GM12878 (cell line): ENCODE data around the gene MDH1B. TPM values are rescaled to one million over a fixed set of nuclear protein-coding genes. Genes with fewer than 3 reads are reported as not detected.

ENCODE experiments used
- ATAC-seq: fragments of 200-7000 bp; cut with Tn5 transposase; 3 replicates; pipeline ENCODE4 v1.9.1; 2020; ENCODE audit warnings: mild to moderate bottlenecking, moderate library complexity
- BruUV-seq: library from RNA; stranded (reverse); fragments of 400-500 nt; replicated peaks from 2 replicates; lab custom pipeline; 2021; lab: Mats Ljungman, UMichigan
- CTCF ChIA-PET: fragments of 300-600 bp; sonication (Branson Sonifier 250); formaldehyde crosslinking; extraction: SDS; loops from one replicate; lab custom pipeline; 2021; ENCODE audit warnings: inconsistent platforms; lab: Yijun Ruan, JAX
- POLR2A ChIA-PET: fragments of 350-600 bp; formaldehyde crosslinking; extraction: SDS; loops from one replicate; lab custom pipeline; 2021; ENCODE audit warnings: inconsistent platforms; lab: Charles Lee
- RAD21 ChIA-PET: fragments of 300-600 bp; sonication (Branson Sonifier 250); formaldehyde crosslinking; loops from one replicate; lab custom pipeline; 2023; ENCODE audit warnings: antibody characterized with exemption; ENCODE audit not compliant: unreplicated experiment; lab: Charles Lee
- SMC1A ChIA-PET: fragments of 300-600 bp; sonication (Branson Sonifier 250); formaldehyde crosslinking; loops from one replicate; lab custom pipeline; 2023; ENCODE audit not compliant: unreplicated experiment, uncharacterized antibody; lab: Charles Lee
- DNase-seq: peaks from one replicate; pipeline ENCODE4 v3.0.0-alpha.2; 2011; ENCODE audit warnings: low read depth, low spot score
- FAIRE-seq: peaks from 3 replicates; lab custom pipeline; 2011; peaks lifted over from hg19 to GRCh38; lab: Jason Lieb, UNC
- H2AFZ ChIP-seq: 2 replicates; pipeline ENCODE4 v1.6.0; 2011; ENCODE audit warnings: low read depth, low read length, control low read depth; ENCODE audit not compliant: control insufficient read depth
- H3K27ac ChIP-seq: 2 replicates; pipeline ENCODE4 v1.5.1; 2011; ENCODE audit warnings: control low read depth; ENCODE audit not compliant: control insufficient read depth, insufficient read depth
- H3K27me3 ChIP-seq, 2 experiments: replicated peaks in 1 of 2; 2 replicates each; pipeline versions ENCODE4 v1.6.0 to v1.6.1; 2011; ENCODE audit warnings: low read length in 1 of 2; ENCODE audit not compliant: control insufficient read depth in 2 of 2, insufficient read depth in 2 of 2
- H3K36me3 ChIP-seq, 2 experiments: 2 replicates each; pipeline ENCODE4 v1.5.1; 2011; ENCODE audit warnings: low read length in 1 of 2; ENCODE audit not compliant: control insufficient read depth in 2 of 2, insufficient read depth in 2 of 2
- H3K4me1 ChIP-seq: 2 replicates; pipeline ENCODE4 v1.6.1; 2011; ENCODE audit warnings: mild to moderate bottlenecking, low read length, moderate library complexity, mixed read lengths; ENCODE audit not compliant: control insufficient read depth, insufficient read depth
- H3K4me2 ChIP-seq: 2 replicates; pipeline ENCODE4 v1.6.0; 2011; ENCODE audit warnings: control low read depth; ENCODE audit not compliant: control insufficient read depth, insufficient read depth
- H3K4me3 ChIP-seq: fragments of 200-600 bp; sonication (generic); 2 replicates; pipeline ENCODE4 v1.5.1; 2016
- H3K79me2 ChIP-seq: 2 replicates; pipeline ENCODE4 v1.6.0; 2011; ENCODE audit warnings: low read length; ENCODE audit not compliant: control insufficient read depth, insufficient read depth
- H3K9ac ChIP-seq: 2 replicates; pipeline ENCODE4 v1.8.0; 2011; ENCODE audit warnings: low read length, control low read depth, mixed read lengths; ENCODE audit not compliant: control insufficient read depth, insufficient read depth
- H3K9me3 ChIP-seq: replicated peaks from 3 replicates; pipeline ENCODE4 v1.5.1; 2011; ENCODE audit warnings: mild to moderate bottlenecking, low read length; ENCODE audit not compliant: control insufficient read depth, insufficient read depth
- H4K20me1 ChIP-seq: 2 replicates; pipeline ENCODE4 v1.6.0; 2011; ENCODE audit not compliant: control insufficient read depth, insufficient read depth
- ETV6 ChIP-seq, 2 experiments: fragments of 450-650 bp in 1 of 2; IDR thresholded peaks in 1 of 2; conservative IDR thresholded peaks in 1 of 2; 2 replicates each; pipeline ENCODE4 v1.6.1; 2014; ENCODE audit warnings: antibody characterized with exemption in 1 of 2, borderline replicate concordance in 1 of 2, low read depth in 1 of 2, mild to moderate bottlenecking in 1 of 2, moderate library complexity in 1 of 2
- IKZF1 ChIP-seq: fragments of 450-650 bp; conservative IDR thresholded peaks from 2 replicates; pipeline ENCODE4 v1.6.1; 2017; ENCODE audit warnings: antibody characterized with exemption, mild to moderate bottlenecking
- IRF4 ChIP-seq: IDR thresholded peaks from 2 replicates; pipeline ENCODE4 v1.6.1; 2011; ENCODE audit warnings: low read depth, low read length
- JUNB ChIP-seq: IDR thresholded peaks from 2 replicates; pipeline ENCODE4 v1.6.1; 2016; ENCODE audit warnings: antibody characterized with exemption, mild to moderate bottlenecking
- NR2F1 ChIP-seq: fragments of 450-650 bp; conservative IDR thresholded peaks from 2 replicates; pipeline ENCODE4 v1.6.1; 2017; ENCODE audit warnings: mild to moderate bottlenecking
- RUNX3 ChIP-seq: IDR thresholded peaks from 2 replicates; pipeline ENCODE4 v1.6.1; 2012; ENCODE audit warnings: low read length, inconsistent platforms
- SPI1 ChIP-seq: IDR thresholded peaks from 2 replicates; pipeline ENCODE4 v1.6.1; 2011; ENCODE audit warnings: low read depth, mild to moderate bottlenecking, low read length, moderate library complexity, borderline replicate concordance; ENCODE audit not compliant: insufficient read depth
- TCF7 ChIP-seq: IDR thresholded peaks from 2 replicates; pipeline ENCODE4 v1.6.1; 2014; ENCODE audit warnings: antibody characterized with exemption, borderline replicate concordance
- ZNF24 ChIP-seq: fragments of 450-650 bp; IDR thresholded peaks from 2 replicates; pipeline ENCODE4 v1.6.1; 2017; ENCODE audit warnings: antibody characterized with exemption, mild to moderate bottlenecking
- ZNF622 ChIP-seq: fragments of 450-650 bp; IDR thresholded peaks from 2 replicates; pipeline ENCODE4 v1.6.1; 2017; ENCODE audit warnings: mild to moderate bottlenecking, inconsistent platforms
- WGBS: methylation state at CpG from one replicate; pipeline ENCODE4 v1.1.6; 2016; ENCODE audit warnings: low lambda C conversion rate; ENCODE audit not compliant: insufficient replicate concordance, insufficient coverage; ENCODE audit errors: missing lambda C conversion rate; 5-methylcytosine and 5-hydroxymethylcytosine counted together
- in situ Hi-C: fragments of 300-500 bp; cut with MboI; formaldehyde crosslinking; loops from 9 replicates; pipeline ENCODE4 v1.14.3; 2018; ENCODE audit warnings: mixed read lengths
- intact Hi-C: fragments of 100-400 bp; cut with micrococcal nuclease; formaldehyde crosslinking; loops from one replicate; pipeline ENCODE4 v1.14.2; 2022; ENCODE audit not compliant: unreplicated experiment
- polyA plus RNA-seq, 11 experiments: library from polyadenylated mRNA; depleted of rRNA in 4 of 11; unstranded in 6 of 11; stranded (reverse) in 5 of 11; fragments of >200 nt; fragmentation: Nextera tagmentation in 4 of 11; fragmentation: Illumina TruSeq in 1 of 11; extraction: Ambion mirVana in 4 of 11; extraction: Trizol in 1 of 11; gene quantifications; 1 replicate in 1 of 11; 2 replicates in 10 of 11; pipeline versions ENCODE4 v1.2.1 to v1.2.3, GENCODE V29; 2011 to 2016; ENCODE audit warnings: inconsistent platforms in 2 of 11, missing spikeins in 2 of 11, low read depth in 1 of 11
- total RNA-seq, 4 experiments: library from RNA; depleted of rRNA in 3 of 4; stranded (reverse); fragments of >200 nt in 3 of 4; fragmentation: Illumina TruSeq in 1 of 4; extraction: Trizol in 1 of 4; gene quantifications; 2 replicates each; pipeline versions ENCODE4 v1.2.1 to v1.2.3, GENCODE V29; 2013 to 2021

Gene MDH1B
- total and polyA plus RNA-seq, 10 of the 15 experiments (the other 5 are each of a cell fraction or from before 2014, with no cell fraction given): 0.47 to 1.6 (median 0.98) TPM

- POLR2A ChIA-PET: no interaction called here
- H3K4me3 ChIP-seq: no peak overlapping the region
- peak overlapping the region; percentile 77 for H3K4me2 ChIP-seq
Observed at GRCh38 chr2:206713746-206714145, 51.4 kb downstream of the MDH1B start.

GRCh38 chr2:206708286-206708685, 56.8 kb downstream of the MDH1B start:
- Histone ChIP-seq H3K4me1 (no peaks in the 10 kb centered on the region), H3K36me3 (no peaks in the 10 kb centered on the region), H3K27me3 (no peaks in the 10 kb centered on the region), H2AFZ (no peak overlapping the region), H3K4me2 (no peak overlapping the region), H3K27ac (no peak overlapping the region), H3K9ac (no peak overlapping the region), H3K9me3 (no peaks in the 10 kb centered on the region), H3K4me3 (no peak overlapping the region), H3K79me2 (no peaks in the 10 kb centered on the region), H4K20me1 (no peaks in the 10 kb centered on the region)
- RAD21 ChIA-PET: no interaction called here
- BruUV-seq: no TSS peak
- TF ChIP-seq ZNF622: no peak
- intact Hi-C loops (no loop called here), in situ Hi-C loops (no loop called here)
- CTCF ChIA-PET: no interaction called here
- no peak for FAIRE-seq
- POLR2A ChIA-PET: no interaction called here
- no peak for ATAC-seq
- SMC1A ChIA-PET: no interaction called here
- WGBS: 22% methylated on average over 5 of the region's 5 CpGs
- no peak for DNase-seq

More at GRCh38 chr2:206713746-206714145, 51.4 kb downstream of the MDH1B start:
- Histone ChIP-seq H3K4me1 (peaks cover 15% of the 10 kb centered on the region), H3K79me2 (no peaks in the 10 kb centered on the region), H3K9ac (0 out of 2 replicates have a peak overlapping the region, but pooled peaks have one; percentile 47), H4K20me1 (no peaks in the 10 kb centered on the region), H2AFZ (peak overlapping the region; percentile 55), H3K36me3 (no peaks in the 10 kb centered on the region), H3K9me3 (no peaks in the 10 kb centered on the region), H3K27me3 (no peaks in the 10 kb centered on the region), H3K27ac (peak overlapping the region; percentile 22)
- SMC1A ChIA-PET: interaction anchor here (0.9 kb wide), 1 partner anchor 15 kb away, joined by 4 read pairs; no protein-coding TSS in a partner anchor
- 7% methylated on average over 4 of the region's 4 CpGs for WGBS
- no TSS peak for BruUV-seq
- ATAC-seq: peak; percentile 84
- TF ChIP-seq SPI1 (peak; percentile 59; the same call in 1 of the 2 replicates), NR2F1 (no peak), RUNX3 (0 out of 2 replicates have a peak, but pooled peaks have one; percentile 32), ETV6 (conservative IDR thresholded peaks at IDR 0.05 in 1 of 2, IDR thresholded peaks at IDR 0.05 in 1 of 2; ENCODE audit: borderline replicate concordance in 1 of 2, low read depth in 1 of 2) (peak in 1 of 2 experiments; percentile 45; a peak in 1 of 4 replicates), ZNF24 (peak; percentile 65; the same call in 1 of the 2 replicates), IRF4 (no peak), JUNB (peak; percentile 49), IKZF1 (0 out of 2 replicates have a peak, but pooled peaks have one; percentile 10), TCF7 (no peak)
- RAD21 ChIA-PET: no interaction called here
- CTCF ChIA-PET: no interaction called here
- intact Hi-C loops (no loop called here), in situ Hi-C loops (no loop called here)
- peak; percentile 27 for DNase-seq
- no peak for FAIRE-seq
